ENCODE measurements around the gene ILDR2.

- TF ChIP-seq EP300 (IDR thresholded peaks at IDR 0.05; ENCODE audit: low read depth), result no peak
- no peak for TF ChIP-seq CTCF (IDR thresholded peaks at IDR 0.05)
Observed at GRCh38 chr1:166939741-166940375, 35.5 kb downstream of the ILDR2 start.

Data from transverse colon (tissue), 3 donors.